Measurements from ENCODE around the gene GALNT9. TPM values are rescaled to one million over a fixed set of nuclear protein-coding genes. Genes with fewer than 3 reads are reported as not detected.

Gene GALNT9
- polyA plus RNA-seq, 1 of the 3 experiments (the other 2 are of a cell fraction) = not detected

- TF ChIP-seq CTCF (IDR thresholded peaks at IDR 0.05) = no peak
- TF ChIP-seq FOXM1 (IDR thresholded peaks at IDR 0.05; ENCODE audit: low read depth) = no peak
- TF ChIP-seq RFX5 (IDR thresholded peaks at IDR 0.05; ENCODE audit: low read length) = no peak
- no peak for TF ChIP-seq USF2 (IDR thresholded peaks at IDR 0.05; ENCODE audit: borderline replicate concordance, low read depth, low read length)
- no peak for TF ChIP-seq SIN3A (IDR thresholded peaks at IDR 0.05; ENCODE audit: borderline replicate concordance, low read depth, low read length)
- no peak for TF ChIP-seq SMC3 (IDR thresholded peaks at IDR 0.05; ENCODE audit: low read depth, low read length)
- no peak for TF ChIP-seq MAX (IDR thresholded peaks at IDR 0.05; ENCODE audit: low read depth)
- no peak for TF ChIP-seq EZH2phosphoT487 (IDR thresholded peaks at IDR 0.05; ENCODE audit: borderline replicate concordance, low read depth)
- no peak for TF ChIP-seq NFIC (IDR thresholded peaks at IDR 0.05; ENCODE audit: borderline replicate concordance)
- TF ChIP-seq POLR2AphosphoS5 (IDR thresholded peaks at IDR 0.05; ENCODE audit: low read depth, low read length) = no peak
- TF ChIP-seq RXRA (IDR thresholded peaks at IDR 0.05; ENCODE audit: borderline replicate concordance, low read depth) = no peak
- TF ChIP-seq GATA2 (CRISPR knock-in tag; IDR thresholded peaks at IDR 0.05) = no peak
- TF ChIP-seq FOSL2 (IDR thresholded peaks at IDR 0.05; ENCODE audit: borderline replicate concordance, low read depth) = no peak
- Histone ChIP-seq H3K9me2 (no peaks in the 10 kb centered on the region), H3K36me3 (replicated peaks in 1 of 2; ENCODE audit: control insufficient read depth in 1 of 2, insufficient read depth in 2 of 2, low read length in 1 of 2) (no peaks in the 10 kb centered on the region), H3K4me2 (no peak overlapping the region), H3K9me3 (no peaks in the 10 kb centered on the region), H3K4me3 (ENCODE audit: low read depth in 2 of 2, low read length in 1 of 2) (no peak overlapping the region), H3K27me3 (ENCODE audit: insufficient read depth) (peaks cover 68% of the 10 kb centered on the region), H3K27ac (ENCODE audit: low read depth in 2 of 2, low read length in 1 of 2) (no peak overlapping the region), H4K20me1 (ENCODE audit: insufficient read depth) (no peaks in the 10 kb centered on the region), H3F3A (replicated peaks; ENCODE audit: insufficient read depth) (no peaks in the 10 kb centered on the region), H2AFZ (ENCODE audit: low read depth) (no peak overlapping the region), H3K9ac (no peak overlapping the region), H3K4me1 (ENCODE audit: control insufficient read depth in 1 of 2, insufficient read depth in 2 of 2, low read depth in 1 of 2, low read length in 1 of 2) (peaks cover 0 to 3% of the 10 kb centered on the region in 2 experiments; a peak in 1 of 4 replicates), H3K79me2 (ENCODE audit: insufficient read depth) (no peaks in the 10 kb centered on the region)
- WGBS (ENCODE audit: low lambda C conversion rate) = 59% methylated on average over 20 of the region's 20 CpGs
- no peak for DNase-seq
- ChIA-PET POLR2A (no interaction called here), CTCF (no interaction called here)
These were observed 73.7 kb downstream of the GALNT9 start for GRCh38 chr12:132255642-132256041.

- H3K4me2 ChIP-seq = no peak overlapping the region
- H3F3A ChIP-seq (replicated peaks; ENCODE audit: insufficient read depth) = no peaks in the 10 kb centered on the region
- no peak overlapping the region for H3K9ac ChIP-seq
- no peaks in the 10 kb centered on the region for H4K20me1 ChIP-seq (ENCODE audit: insufficient read depth)
- no peaks in the 10 kb centered on the region for H3K9me3 ChIP-seq
- H3K79me2 ChIP-seq (ENCODE audit: insufficient read depth) = no peaks in the 10 kb centered on the region
- no peak overlapping the region for H3K27ac ChIP-seq (ENCODE audit: low read depth in 2 of 2, low read length in 1 of 2)
- H3K36me3 ChIP-seq (replicated peaks in 1 of 2; ENCODE audit: control insufficient read depth in 1 of 2, insufficient read depth in 2 of 2, low read length in 1 of 2) = no peaks in the 10 kb centered on the region
- H2AFZ ChIP-seq (ENCODE audit: low read depth) = no peak overlapping the region
- CTCF ChIA-PET = no interaction called here
- no peak overlapping the region for H3K4me3 ChIP-seq (ENCODE audit: low read depth in 2 of 2, low read length in 1 of 2)
- POLR2A ChIA-PET = no interaction called here
- H3K9me2 ChIP-seq = no peaks in the 10 kb centered on the region
- peaks cover 69% of the 10 kb centered on the region for H3K27me3 ChIP-seq (ENCODE audit: insufficient read depth)
- H3K4me1 ChIP-seq (ENCODE audit: control insufficient read depth in 1 of 2, insufficient read depth in 2 of 2, low read depth in 1 of 2, low read length in 1 of 2) = no peaks in the 10 kb centered on the region
- WGBS (ENCODE audit: low lambda C conversion rate) = 36% methylated on average over 18 of the region's 18 CpGs
- no peak for DNase-seq
- TF ChIP-seq CHD2 (IDR thresholded peaks at IDR 0.05; ENCODE audit: low read length, partially characterized antibody) (no peak), TAF1 (IDR thresholded peaks at IDR 0.05; ENCODE audit: borderline replicate concordance, low read depth, low read length) (no peak), GATA2 (CRISPR knock-in tag; IDR thresholded peaks at IDR 0.05) (no peak), FOSL2 (IDR thresholded peaks at IDR 0.05; ENCODE audit: borderline replicate concordance, low read depth) (no peak), TEAD4 (IDR thresholded peaks at IDR 0.05; ENCODE audit: borderline replicate concordance, insufficient read depth) (no peak), IRF3 (IDR thresholded peaks at IDR 0.05; ENCODE audit: low read depth, low read length) (no peak), USF1 (IDR thresholded peaks at IDR 0.05; ENCODE audit: borderline replicate concordance, low read depth) (no peak), ELF1 (IDR thresholded peaks at IDR 0.05) (no peak), CTCF (IDR thresholded peaks at IDR 0.05) (no peak)
These were observed 75.5 kb downstream of the GALNT9 start for GRCh38 chr12:132253698-132254480.

Measured in SK-N-SH (cell line).